GM21723 (cell line): ENCODE results near the gene SLC22A4.

Experiments used
- ATAC-seq: cut with Tn5 transposase; IDR thresholded peaks from one replicate; pipeline ENCODE4 v1.9.1; 2021; ENCODE audit warnings: mild to moderate bottlenecking, moderate library complexity; ENCODE audit not compliant: unreplicated experiment

The SLC22A4 gene

GRCh38 chr5:132293992-132294727, at the start of gene SLC22A4:
Gene SLC22A4, plus strand, starts transcription at chr5:132294394. Its CDS starts 223 bp downstream, at chr5:132294617.
- peak; percentile 74 for ATAC-seq

GRCh38 chr5:132245593-132245992, 48.6 kb upstream of the SLC22A4 start:
- no peak for ATAC-seq

- no peak for ATAC-seq
Observed at GRCh38 chr5:132246806-132247205, 47.4 kb upstream of the SLC22A4 start.

- no peak for ATAC-seq
Observed at GRCh38 chr5:132250547-132250946, 43.6 kb upstream of the SLC22A4 start.

GRCh38 chr5:132251220-132251725, 42.9 kb upstream of the SLC22A4 start:
- no peak for ATAC-seq

GRCh38 chr5:132253008-132253441, 41.2 kb upstream of the SLC22A4 start:
- no peak for ATAC-seq

- ATAC-seq: no peak
Observed at GRCh38 chr5:132253452-132254320, 40.5 kb upstream of the SLC22A4 start.

GRCh38 chr5:132254321-132254977, 39.7 kb upstream of the SLC22A4 start:
- no peak for ATAC-seq

GRCh38 chr5:132256086-132256782, 38.0 kb upstream of the SLC22A4 start:
- ATAC-seq: no peak

GRCh38 chr5:132256783-132257130, 37.4 kb upstream of the SLC22A4 start:
- ATAC-seq: no peak

- no peak for ATAC-seq
Observed at GRCh38 chr5:132257131-132258101, 36.8 kb upstream of the SLC22A4 start, which contains the start of gene PDLIM4. Gene PDLIM4, plus strand, starts transcription at chr5:132257696. Its CDS starts 39 bp downstream, at chr5:132257735.

- ATAC-seq: no peak
Observed at GRCh38 chr5:132258102-132259068, 35.8 kb upstream of the SLC22A4 start.

- ATAC-seq: no peak
Observed at GRCh38 chr5:132259069-132259851, 34.9 kb upstream of the SLC22A4 start.

- no peak for ATAC-seq
Observed at GRCh38 chr5:132260051-132260450, 34.1 kb upstream of the SLC22A4 start.

- no peak for ATAC-seq
Observed at GRCh38 chr5:132260714-132261551, 33.3 kb upstream of the SLC22A4 start.
